ENCODE data around the gene NUMB.

Gene NUMB

GRCh38 chr14:73289729-73290128, 168.6 kb downstream of the NUMB start:
- DNase-seq (ENCODE audit: low spot score) = no peak

- DNase-seq (ENCODE audit: low spot score) = no peak
These were observed 169.0 kb downstream of the NUMB start for GRCh38 chr14:73289308-73289707.

- DNase-seq (ENCODE audit: low spot score) = no peak
These were observed 171.3 kb downstream of the NUMB start for GRCh38 chr14:73287071-73287470.

- no peak for DNase-seq (ENCODE audit: low spot score)
These were observed 171.7 kb downstream of the NUMB start for GRCh38 chr14:73286598-73286997.

- no peak for DNase-seq (ENCODE audit: low spot score)
These were observed 172.4 kb downstream of the NUMB start for GRCh38 chr14:73285979-73286378.

GRCh38 chr14:73283608-73284379, 174.6 kb downstream of the NUMB start:
- no peak for DNase-seq (ENCODE audit: low spot score)

GRCh38 chr14:73280903-73281302, 177.4 kb downstream of the NUMB start:
- DNase-seq (ENCODE audit: low spot score) = no peak

- DNase-seq (ENCODE audit: low spot score) = no peak
These were observed 181.0 kb downstream of the NUMB start for GRCh38 chr14:73277376-73277775.

GRCh38 chr14:73276836-73277235, 181.5 kb downstream of the NUMB start:
- no peak for DNase-seq (ENCODE audit: low spot score)

- DNase-seq (ENCODE audit: low spot score) = no peak
These were observed 184.5 kb downstream of the NUMB start for GRCh38 chr14:73273799-73274198.

- DNase-seq (ENCODE audit: low spot score) = no peak
These were observed 186.0 kb downstream of the NUMB start for GRCh38 chr14:73272393-73272792.

- DNase-seq (ENCODE audit: low spot score) = no peak
These were observed 188.4 kb downstream of the NUMB start for GRCh38 chr14:73269729-73270531.

- DNase-seq (ENCODE audit: low spot score) = no peak
These were observed 190.9 kb downstream of the NUMB start for GRCh38 chr14:73267474-73267873.

GRCh38 chr14:73266317-73266716, 192.0 kb downstream of the NUMB start:
- no peak for DNase-seq (ENCODE audit: low spot score)

- DNase-seq (ENCODE audit: low spot score) = no peak
These were observed 192.7 kb downstream of the NUMB start for GRCh38 chr14:73265721-73266046.

- DNase-seq (ENCODE audit: low spot score) = no peak
These were observed 193.2 kb downstream of the NUMB start for GRCh38 chr14:73264885-73265720.

GRCh38 chr14:73264080-73264884, 194.1 kb downstream of the NUMB start:
- DNase-seq (ENCODE audit: low spot score) = no peak

- no peak for DNase-seq (ENCODE audit: low spot score)
These were observed 194.7 kb downstream of the NUMB start for GRCh38 chr14:73263606-73264005.

- no peak for DNase-seq (ENCODE audit: low spot score)
These were observed 195.7 kb downstream of the NUMB start for GRCh38 chr14:73262427-73263183.

- no peak for DNase-seq (ENCODE audit: low spot score)
These were observed 196.6 kb downstream of the NUMB start for GRCh38 chr14:73261520-73262426.

Measured in hematopoietic multipotent progenitor cell treated with erythropoietin and hydrocortisone succinate and interleukin-3 and kit ligand, for 17 days (in vitro differentiated cells).